Left renal cortex interstitium (tissue), 4 donors: ENCODE measurements around the gene RAP2B. TPM values are rescaled to one million over a fixed set of nuclear protein-coding genes. Genes with fewer than 3 reads are reported as not detected.

Experiments used
- DNase-seq, 4 donors: peaks; one replicate each; pipeline ENCODE4 v3.0.0-alpha.2; 2013; ENCODE audit warnings: low read depth in 4 of 4, low spot score in 2 of 4, missing footprints in 1 of 4
- polyA plus RNA-seq, 4 donors: library from polyadenylated mRNA; unstranded; fragments of 120-200 nt; gene quantifications; one replicate each; pipeline ENCODE4 v1.2.1, GENCODE V29; 2013; ENCODE audit not compliant: insufficient read length in 4 of 4

Gene RAP2B
- polyA plus RNA-seq, 4 donors, result 6.3 to 7.9 (median 6.9) TPM

- no peak for DNase-seq
These were observed 2.1 kb upstream of the RAP2B start for GRCh38 chr3:153159771-153160397.

GRCh38 chr3:153160451-153161137, 1.4 kb upstream of the RAP2B start:
- DNase-seq, result peak; percentile 78 to 96 (median 82)

- peak; percentile 93 to 97 (median 96) for DNase-seq
These were observed 800 bp upstream of the RAP2B start for GRCh38 chr3:153161138-153161713.

- peak in 3 of 4 donors; percentile 24 to 62 (median 45) for DNase-seq
These were observed 727 bp downstream of the RAP2B start for GRCh38 chr3:153162513-153163392.

GRCh38 chr3:153163393-153163724, 1.3 kb downstream of the RAP2B start:
- DNase-seq, result peak in 3 of 4 donors; percentile 18 to 63 (median 40)

- DNase-seq, result peak in 1 of 4 donors; percentile 19
These were observed 1.9 kb downstream of the RAP2B start for GRCh38 chr3:153163756-153164550.

- DNase-seq, result no peak
These were observed 3.2 kb downstream of the RAP2B start for GRCh38 chr3:153165261-153165681.

GRCh38 chr3:153166206-153166605, 4.2 kb downstream of the RAP2B start:
- no peak for DNase-seq

- DNase-seq, result no peak
These were observed 4.8 kb downstream of the RAP2B start for GRCh38 chr3:153166796-153167195.

GRCh38 chr3:153169793-153170383, 7.9 kb downstream of the RAP2B start:
- no peak for DNase-seq

GRCh38 chr3:153171256-153171655, 9.2 kb downstream of the RAP2B start:
- no peak for DNase-seq

GRCh38 chr3:153171918-153172317, 9.9 kb downstream of the RAP2B start:
- no peak for DNase-seq

GRCh38 chr3:153172796-153173757, 11.1 kb downstream of the RAP2B start:
- no peak for DNase-seq

- no peak for DNase-seq
These were observed 11.9 kb downstream of the RAP2B start for GRCh38 chr3:153173758-153174516.

- no peak for DNase-seq
These were observed 14.2 kb downstream of the RAP2B start for GRCh38 chr3:153176197-153176596.

GRCh38 chr3:153180860-153181372, 18.9 kb downstream of the RAP2B start:
- DNase-seq, result no peak

- DNase-seq, result no peak
These were observed 20.7 kb downstream of the RAP2B start for GRCh38 chr3:153182501-153183293.
